ENCODE data around the gene JPH3. TPM values are rescaled to one million over a fixed set of nuclear protein-coding genes. Genes with fewer than 3 reads are reported as not detected.

JPH3 gene
- total RNA-seq, 1 donor from 2014 or later = not detected

DNA sequence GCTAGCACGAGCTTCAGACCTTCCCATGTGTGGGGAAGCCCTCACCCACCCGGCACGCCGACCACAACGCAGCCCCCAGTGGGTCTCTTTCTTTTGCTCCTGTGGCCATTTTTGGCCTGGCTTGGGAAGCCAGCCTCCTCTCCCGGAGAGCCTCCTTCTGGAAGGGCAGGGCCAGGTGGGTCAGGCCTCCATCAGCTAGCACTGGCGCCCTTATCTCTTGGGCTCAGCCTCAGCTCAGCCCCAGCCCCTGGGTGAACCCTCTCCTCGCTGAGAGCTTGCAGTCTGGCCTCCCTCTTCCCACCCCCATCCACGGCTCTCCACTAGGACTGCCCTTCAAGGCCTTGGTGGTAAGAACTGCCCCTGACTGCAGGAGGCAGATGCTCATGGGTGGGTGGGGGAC lies 14.7 kb upstream of the JPH3 start:
- TF ChIP-seq, protein P1, sequence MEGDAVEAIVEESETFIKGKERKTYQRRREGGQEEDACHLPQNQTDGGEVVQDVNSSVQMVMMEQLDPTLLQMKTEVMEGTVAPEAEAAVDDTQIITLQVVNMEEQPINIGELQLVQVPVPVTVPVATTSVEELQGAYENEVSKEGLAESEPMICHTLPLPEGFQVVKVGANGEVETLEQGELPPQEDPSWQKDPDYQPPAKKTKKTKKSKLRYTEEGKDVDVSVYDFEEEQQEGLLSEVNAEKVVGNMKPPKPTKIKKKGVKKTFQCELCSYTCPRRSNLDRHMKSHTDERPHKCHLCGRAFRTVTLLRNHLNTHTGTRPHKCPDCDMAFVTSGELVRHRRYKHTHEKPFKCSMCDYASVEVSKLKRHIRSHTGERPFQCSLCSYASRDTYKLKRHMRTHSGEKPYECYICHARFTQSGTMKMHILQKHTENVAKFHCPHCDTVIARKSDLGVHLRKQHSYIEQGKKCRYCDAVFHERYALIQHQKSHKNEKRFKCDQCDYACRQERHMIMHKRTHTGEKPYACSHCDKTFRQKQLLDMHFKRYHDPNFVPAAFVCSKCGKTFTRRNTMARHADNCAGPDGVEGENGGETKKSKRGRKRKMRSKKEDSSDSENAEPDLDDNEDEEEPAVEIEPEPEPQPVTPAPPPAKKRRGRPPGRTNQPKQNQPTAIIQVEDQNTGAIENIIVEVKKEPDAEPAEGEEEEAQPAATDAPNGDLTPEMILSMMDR (IDR thresholded peaks at IDR 0.05; ENCODE audit: insufficient read depth, low read length, severe bottlenecking) = no peak
- Histone ChIP-seq H3K27me3 (ENCODE audit: control insufficient read depth, insufficient read depth, low read length) (peaks cover 3% of the 10 kb centered on the region), H3K36me3 (ENCODE audit: control insufficient read depth, insufficient read depth, low read length) (no peaks in the 10 kb centered on the region), H3K4me3 (ENCODE audit: low read depth, low read length) (no peak overlapping the region)
- FAIRE-seq (no peak), DNase-seq (ENCODE audit: low read depth) (no peak)

DNA sequence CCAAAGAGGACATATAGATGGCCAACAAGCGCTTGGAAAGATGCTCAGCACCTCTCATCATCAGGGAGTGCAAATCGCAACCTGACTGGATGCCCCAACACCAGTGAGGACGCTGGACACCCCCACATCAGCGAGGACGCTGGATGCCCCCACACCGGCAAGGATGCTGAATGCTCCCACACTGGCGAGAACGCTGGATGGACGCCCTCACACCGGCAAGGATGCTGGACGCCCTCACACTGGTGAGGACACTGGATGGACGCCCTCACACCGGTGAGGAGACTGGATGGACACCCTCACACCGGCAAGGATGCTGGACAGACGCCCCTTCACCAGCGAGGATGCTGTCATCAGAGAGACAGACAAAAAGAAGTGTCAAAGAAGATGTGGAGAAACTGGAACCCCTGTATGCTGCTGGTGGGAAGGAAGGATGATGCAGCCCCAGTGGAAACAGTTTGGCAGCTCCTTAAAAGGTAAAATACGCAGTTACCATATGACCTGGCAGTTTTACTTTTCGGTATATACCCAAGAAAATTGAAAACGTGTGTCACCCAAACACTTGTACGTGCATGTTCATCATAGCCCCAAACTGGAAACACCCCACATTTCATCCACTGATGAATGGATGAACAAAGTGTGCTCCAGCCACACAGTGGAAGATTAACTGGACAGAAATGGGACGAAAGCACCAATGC lies 10.1 kb upstream of the JPH3 start:
- no peaks in the 10 kb centered on the region for H3K36me3 ChIP-seq (ENCODE audit: control insufficient read depth, insufficient read depth, low read length)
- TF ChIP-seq, protein P1 (IDR thresholded peaks at IDR 0.05; ENCODE audit: insufficient read depth, low read length, severe bottlenecking) = no peak
- DNase-seq (ENCODE audit: low read depth) (no peak), FAIRE-seq (peak; percentile 93)
- no peak overlapping the region for H3K4me3 ChIP-seq (ENCODE audit: low read depth, low read length)
- H3K27me3 ChIP-seq (ENCODE audit: control insufficient read depth, insufficient read depth, low read length) = peaks cover 3% of the 10 kb centered on the region

DNA sequence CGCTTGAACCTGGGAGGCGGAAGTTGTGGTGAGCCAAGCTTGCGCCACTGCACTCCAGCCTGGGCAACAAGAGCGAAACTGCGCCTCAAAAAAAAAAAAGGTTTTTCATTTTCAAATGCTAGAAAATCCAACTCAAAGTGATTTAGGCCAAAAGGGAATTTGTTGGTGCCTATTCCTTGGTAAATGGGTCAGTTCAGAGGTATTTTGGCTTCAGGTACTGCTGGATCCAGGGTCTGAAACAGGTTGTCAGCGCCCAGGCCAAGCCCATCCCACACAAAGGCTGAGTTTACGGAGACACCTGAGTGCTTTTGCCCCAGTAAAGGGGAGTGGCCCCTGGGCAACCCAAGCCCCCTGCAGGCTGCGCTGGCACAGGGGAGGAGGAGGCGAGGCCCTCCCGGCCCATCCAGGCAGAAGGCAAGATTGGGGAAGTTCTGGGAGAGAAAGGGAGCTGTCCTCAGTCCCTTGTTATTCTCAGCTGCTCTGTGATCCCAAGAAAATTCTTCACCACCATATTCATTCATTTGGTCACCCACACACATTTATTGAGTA lies 8.5 kb upstream of the JPH3 start:
- H3K36me3 ChIP-seq (ENCODE audit: control insufficient read depth, insufficient read depth, low read length) = no peaks in the 10 kb centered on the region
- H3K4me3 ChIP-seq (ENCODE audit: low read depth, low read length) = no peak overlapping the region
- no peak for FAIRE-seq
- TF ChIP-seq, protein P1 (IDR thresholded peaks at IDR 0.05; ENCODE audit: insufficient read depth, low read length, severe bottlenecking) = no peak
- peaks cover 3% of the 10 kb centered on the region for H3K27me3 ChIP-seq (ENCODE audit: control insufficient read depth, insufficient read depth, low read length)
- no peak for DNase-seq (ENCODE audit: low read depth)

DNA sequence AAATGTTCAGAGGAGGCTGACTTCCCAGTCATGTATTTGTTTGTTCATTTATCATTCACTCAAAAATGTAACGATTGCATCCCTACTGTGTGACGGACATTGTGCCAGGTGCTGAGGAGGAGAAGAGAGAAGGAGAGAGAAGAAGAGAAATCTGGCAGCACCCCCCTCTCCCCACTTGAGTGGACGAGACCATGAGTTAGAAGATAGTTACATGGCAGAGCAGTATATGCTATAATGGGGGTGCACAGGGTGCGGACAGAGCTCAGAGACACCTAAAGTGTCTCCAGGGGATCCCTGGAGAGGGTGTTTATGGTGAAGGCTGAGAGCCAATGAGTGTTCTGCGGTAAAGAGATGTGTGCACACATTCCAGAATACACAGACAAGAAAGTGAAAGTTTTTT lies 6.6 kb upstream of the JPH3 start:
- TF ChIP-seq, protein P1 (IDR thresholded peaks at IDR 0.05; ENCODE audit: insufficient read depth, low read length, severe bottlenecking) = no peak
- H3K27me3 ChIP-seq (ENCODE audit: control insufficient read depth, insufficient read depth, low read length) = peaks cover 12% of the 10 kb centered on the region
- no peaks in the 10 kb centered on the region for H3K36me3 ChIP-seq (ENCODE audit: control insufficient read depth, insufficient read depth, low read length)
- H3K4me3 ChIP-seq (ENCODE audit: low read depth, low read length) = no peak overlapping the region
- FAIRE-seq = no peak
- no peak for DNase-seq (ENCODE audit: low read depth)

DNA sequence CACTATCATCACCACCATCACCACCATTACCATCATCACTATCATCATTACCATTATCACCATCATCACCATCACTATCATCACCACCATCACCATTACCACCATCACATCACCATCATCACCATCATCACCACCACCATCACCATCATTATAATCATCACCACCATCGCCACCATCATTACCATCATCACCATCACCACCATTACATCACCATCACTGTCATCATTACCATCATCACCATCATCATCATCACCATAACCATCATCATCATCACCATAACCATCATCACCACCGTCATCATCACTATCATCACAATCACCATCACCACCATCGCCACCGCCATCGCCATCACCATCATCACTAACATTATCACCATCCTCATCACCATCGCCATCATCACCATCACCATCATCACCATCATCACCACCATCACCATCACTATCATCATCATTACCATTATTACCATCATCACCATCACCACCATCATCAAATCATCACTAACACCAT lies 4.9 kb upstream of the JPH3 start:
- peak; percentile 94 for FAIRE-seq
- H3K36me3 ChIP-seq (ENCODE audit: control insufficient read depth, insufficient read depth, low read length) = no peaks in the 10 kb centered on the region
- peaks cover 11% of the 10 kb centered on the region for H3K27me3 ChIP-seq (ENCODE audit: control insufficient read depth, insufficient read depth, low read length)
- no peak for DNase-seq (ENCODE audit: low read depth)
- TF ChIP-seq, protein P1 (IDR thresholded peaks at IDR 0.05; ENCODE audit: insufficient read depth, low read length, severe bottlenecking) = no peak
- no peak overlapping the region for H3K4me3 ChIP-seq (ENCODE audit: low read depth, low read length)

Measured in bronchial epithelial cell (primary cell).